ENCODE data around the gene TOM1L1.
A peak's percentile ranks its signal among the peaks of the same experiment; 100 is the strongest.

Gene TOM1L1

GRCh38 chr17:55004484-55004883 lies 103.8 kb downstream of the TOM1L1 start:
- DNase-seq = no peak

- peak; percentile 22 for DNase-seq
Measured at GRCh38 chr17:55005520-55005919, 104.9 kb downstream of the TOM1L1 start.

Data from activated CD4-positive, alpha-beta T cell treated with anti-CD3 and anti-CD28 coated beads, Interleukin-2, amount 50 U/mL, for 16 hours (primary cell).